GM11168 (cell line): ENCODE results near the gene KIAA1549.
"Not testable (repeated sequence)": the region's sequence is repeated elsewhere in the genome, so short reads cannot be mapped to it uniquely, and the experiment has no call there.

Source experiments
- in situ Hi-C: fragments of 300-500 bp; cut with MboI; formaldehyde crosslinking; loops from one replicate; pipeline ENCODE4 v1.12.0; 2022; ENCODE audit warnings: low sequenced_read_pairs; ENCODE audit not compliant: unreplicated experiment

Gene KIAA1549

DNA sequence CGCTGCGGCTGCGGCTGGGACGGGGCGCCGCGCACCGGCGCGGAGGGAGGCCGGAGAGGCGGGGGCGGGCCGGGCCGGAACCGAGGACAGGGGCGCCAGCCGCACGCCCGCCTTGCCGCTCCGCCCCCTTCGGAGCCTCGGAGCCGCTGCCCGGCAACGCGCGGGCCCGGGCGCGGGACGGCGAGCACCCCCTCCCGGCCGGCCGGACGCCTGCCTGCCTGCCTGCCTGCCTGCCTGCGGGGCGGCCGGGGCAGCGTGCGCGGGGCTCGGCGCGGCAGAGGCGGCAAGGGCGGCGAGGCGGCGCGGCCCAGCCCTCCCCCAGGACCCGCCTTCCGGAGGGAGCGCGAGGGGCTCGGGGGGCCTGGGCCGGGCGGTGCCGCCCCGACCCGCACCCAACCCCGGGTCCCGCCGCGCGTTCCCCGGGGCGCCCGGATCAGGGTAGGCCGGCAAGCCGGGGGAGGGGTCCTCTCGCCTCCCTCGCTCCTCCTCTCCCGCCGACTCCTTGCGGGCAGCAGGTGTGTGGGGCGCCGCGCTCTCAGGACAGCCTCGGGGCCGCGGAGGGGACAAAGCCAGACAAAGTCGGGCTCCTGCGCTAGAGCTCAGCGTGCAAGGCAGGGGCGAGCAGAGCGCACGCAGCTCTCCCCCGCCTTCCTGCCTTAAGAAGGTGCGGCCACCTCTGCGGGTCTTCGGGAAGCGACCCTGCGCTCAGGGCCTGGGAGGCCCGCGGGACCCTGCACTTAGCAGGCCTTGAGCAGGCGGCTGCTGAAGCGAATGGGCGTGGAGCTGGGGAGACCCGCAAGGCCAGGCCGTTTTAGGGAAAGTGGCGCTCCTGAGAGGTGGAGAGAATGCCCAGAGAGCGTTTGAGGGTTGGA, at the start of gene KIAA1549:
Gene KIAA1549 (minus strand): TSS at position 58 of the 872 bp plus-strand sequence. CDS start 120 bp downstream, outside the sequence.
- in situ Hi-C loops, result no loop called here

DNA sequence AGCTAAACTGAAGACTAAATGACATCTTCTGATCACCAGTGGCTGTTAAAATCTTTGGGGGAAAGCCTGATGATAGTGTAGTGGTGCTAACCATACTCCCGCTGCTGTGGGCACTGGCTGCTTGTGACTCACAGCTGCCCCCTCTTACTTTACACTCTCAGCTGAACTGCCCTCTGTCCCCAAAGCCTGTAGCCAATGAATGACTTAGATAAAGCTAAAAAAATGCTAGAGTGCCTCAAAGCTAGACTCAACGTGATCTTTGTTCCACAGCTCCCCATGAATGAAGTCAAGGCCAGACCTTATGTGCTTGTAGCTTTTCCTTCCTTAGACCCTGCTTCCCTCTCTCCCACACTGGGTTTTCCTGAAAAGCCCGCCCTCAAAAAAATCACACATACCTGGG, 48.2 kb upstream of the KIAA1549 start:
- in situ Hi-C loops, result no loop called here

DNA sequence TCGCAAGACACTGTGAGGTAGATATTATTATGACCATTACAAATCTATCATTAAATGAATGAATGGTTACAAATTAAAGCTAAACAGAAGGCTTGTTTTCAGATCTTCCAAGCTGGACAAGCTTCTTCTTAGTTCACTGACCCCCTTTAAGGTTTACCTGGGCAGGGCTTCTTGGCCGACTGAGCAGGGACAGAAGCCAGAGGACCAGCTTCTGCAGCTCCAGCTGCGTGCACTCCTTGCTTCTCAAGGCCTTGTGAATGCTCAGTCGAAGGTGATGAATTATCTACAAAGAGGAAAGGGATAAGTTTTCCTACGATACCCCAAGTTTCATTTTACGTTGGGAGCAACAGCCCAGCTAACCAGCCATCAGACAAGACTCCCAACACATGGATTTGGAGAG, 45.4 kb upstream of the KIAA1549 start:
- in situ Hi-C loops, result no loop called here

DNA sequence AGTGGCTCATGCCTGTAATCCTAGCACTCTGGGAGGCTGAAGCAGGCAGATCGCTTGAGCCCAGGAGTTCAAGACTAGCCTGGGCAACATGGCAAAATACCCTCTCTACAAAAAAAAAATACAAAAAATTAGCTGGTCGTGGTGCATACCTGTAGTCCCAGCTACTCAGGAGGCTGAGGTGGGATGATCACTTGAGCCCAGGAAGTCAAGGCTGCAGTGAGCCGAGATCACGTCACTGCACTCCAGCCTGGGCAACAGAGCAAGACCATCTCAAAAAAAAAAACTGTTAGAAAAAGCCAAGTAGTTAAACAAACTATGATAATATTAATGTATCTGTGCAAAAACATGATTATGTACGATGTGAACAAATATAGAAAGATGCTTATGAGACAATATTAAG, 44.7 kb upstream of the KIAA1549 start:
- in situ Hi-C loops, result not testable (repeated sequence)

DNA sequence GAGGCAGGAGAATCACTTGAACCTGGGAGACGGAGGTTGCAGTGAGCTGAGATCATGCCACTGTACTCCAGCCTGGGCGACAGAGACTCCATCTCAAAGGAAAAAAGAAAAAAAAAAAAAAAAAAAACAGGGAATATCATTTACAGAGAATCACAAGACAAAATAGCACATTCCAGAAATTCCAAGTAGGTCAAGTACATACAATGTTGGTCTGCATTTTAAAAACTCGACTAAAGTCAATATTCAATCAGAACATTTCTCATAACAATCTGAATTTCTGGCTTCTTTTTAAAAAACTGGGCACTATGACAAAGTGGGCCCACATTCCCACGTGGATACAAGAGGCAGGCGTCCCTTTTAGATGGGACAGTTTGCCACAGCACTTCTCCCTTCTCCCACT, 41.9 kb upstream of the KIAA1549 start:
- in situ Hi-C loops, result no loop called here

DNA sequence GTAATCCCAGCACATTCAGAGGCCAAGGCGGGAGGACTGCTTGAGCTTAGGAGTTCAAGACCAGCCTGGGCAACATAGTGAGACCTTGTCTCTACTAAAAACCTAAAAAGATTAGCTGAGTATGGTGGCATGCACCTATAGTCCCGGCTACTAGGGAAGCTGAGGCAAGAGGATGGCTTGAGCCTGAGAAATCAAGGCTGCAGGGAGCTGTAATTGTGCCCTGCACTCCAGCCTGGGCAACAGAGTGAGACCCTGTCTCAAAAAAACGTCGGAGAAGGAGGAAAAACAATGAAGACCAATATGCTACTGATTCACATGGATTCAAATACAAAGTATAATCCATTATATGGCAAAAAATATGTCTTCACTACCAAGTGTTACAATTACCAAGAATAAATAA, 41.1 kb upstream of the KIAA1549 start:
- in situ Hi-C loops, result no loop called here

DNA sequence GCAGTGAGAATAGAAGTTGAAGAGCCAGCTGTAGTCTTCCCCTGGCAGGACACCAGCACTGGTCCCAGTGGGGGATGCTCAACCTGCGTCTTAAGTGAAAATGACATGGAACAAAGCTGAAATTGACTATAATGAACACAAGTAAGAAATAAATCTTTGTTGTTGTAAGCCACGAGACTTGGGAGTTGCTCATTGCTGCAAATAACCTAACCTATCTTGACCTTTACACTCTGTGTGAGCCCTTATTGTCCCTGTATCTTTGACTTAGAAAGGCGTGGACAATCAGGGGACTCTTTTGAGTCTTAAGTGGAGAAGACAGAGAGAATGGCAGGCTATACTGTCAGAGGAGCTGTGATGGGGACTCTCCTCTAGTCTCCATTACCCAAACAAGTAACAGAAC, 37.7 kb upstream of the KIAA1549 start:
- in situ Hi-C loops, result no loop called here

DNA sequence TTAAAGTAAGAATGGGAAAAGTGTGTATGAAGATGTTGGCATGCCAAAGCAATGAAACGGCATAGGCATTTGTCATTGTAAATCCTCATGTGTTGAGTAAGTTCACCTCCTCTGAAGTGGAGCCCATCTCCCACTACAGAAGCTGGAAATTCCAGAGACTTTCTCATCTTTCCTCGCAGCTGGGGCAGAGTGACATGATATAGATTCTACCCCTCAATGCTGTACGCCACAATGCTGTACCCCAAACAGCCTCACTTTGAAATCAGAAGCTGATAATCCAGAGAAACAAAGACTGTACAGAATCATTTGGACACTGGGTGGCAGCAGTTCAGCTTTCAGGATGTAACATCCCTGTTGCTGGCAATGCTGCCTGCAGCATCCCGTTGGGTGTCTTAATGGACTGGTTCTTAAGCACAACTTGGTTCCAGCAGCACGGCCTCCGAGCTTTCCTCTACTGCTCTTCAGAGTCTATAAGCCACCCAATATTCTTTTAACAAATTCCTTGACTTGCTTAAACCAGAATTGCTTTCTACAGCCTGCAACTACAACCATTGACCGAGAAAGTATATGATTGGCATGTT, 35.8 kb upstream of the KIAA1549 start:
- in situ Hi-C loops, result no loop called here

DNA sequence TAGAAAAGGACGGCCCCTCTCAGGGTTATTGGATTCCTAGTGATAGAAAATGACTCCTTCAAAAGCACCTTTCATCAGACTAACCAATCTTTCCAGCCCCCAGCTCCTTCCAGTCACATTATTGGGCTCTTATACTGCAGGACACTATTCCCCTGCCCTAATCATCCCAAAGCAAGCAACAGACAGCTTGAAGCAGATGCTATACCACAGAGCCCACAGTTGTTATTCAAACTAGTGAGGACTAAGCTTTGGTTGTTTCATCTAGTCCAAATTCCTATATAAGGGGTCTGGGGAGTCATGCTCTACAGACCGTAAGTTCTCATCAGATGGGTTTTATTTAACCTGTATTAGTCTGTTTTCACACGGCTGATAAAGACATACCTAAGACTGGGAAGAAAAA, 30.2 kb upstream of the KIAA1549 start:
- in situ Hi-C loops, result no loop called here

DNA sequence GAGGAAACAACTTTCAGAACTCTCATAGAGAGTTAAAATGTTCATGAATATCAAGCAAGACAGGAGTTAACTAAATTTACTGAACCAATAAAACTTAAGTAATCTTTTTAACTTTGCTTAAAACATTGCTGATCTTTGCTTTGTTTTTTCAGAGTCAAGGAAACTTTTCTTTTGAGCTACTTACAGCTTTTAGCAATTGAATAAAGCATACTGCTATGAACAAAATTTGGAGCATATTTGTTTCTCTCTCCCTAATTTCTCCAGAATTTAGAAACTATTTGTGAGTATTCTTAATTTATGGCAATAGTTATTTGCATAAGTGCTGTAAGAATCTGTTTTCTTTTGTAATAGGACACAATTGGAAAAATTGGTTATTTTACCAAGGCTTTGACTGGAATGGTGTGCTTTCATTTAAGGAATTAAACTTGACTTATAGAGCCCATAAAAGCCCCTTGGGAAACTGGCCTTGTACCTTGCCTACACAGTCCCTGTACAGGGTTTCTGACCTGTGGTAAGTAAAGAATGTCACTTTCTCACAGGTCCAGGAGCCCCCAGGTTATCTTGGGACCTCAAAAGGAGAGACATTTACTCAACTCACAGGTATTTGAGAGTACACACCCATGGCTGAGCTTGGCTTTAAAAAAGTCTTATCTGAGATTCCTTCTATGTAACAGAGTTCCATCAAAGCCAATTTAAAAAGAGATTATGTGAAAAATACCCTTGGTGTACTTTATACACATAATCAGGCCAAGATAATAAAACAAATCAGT, 23.3 kb upstream of the KIAA1549 start:
- in situ Hi-C loops, result no loop called here

DNA sequence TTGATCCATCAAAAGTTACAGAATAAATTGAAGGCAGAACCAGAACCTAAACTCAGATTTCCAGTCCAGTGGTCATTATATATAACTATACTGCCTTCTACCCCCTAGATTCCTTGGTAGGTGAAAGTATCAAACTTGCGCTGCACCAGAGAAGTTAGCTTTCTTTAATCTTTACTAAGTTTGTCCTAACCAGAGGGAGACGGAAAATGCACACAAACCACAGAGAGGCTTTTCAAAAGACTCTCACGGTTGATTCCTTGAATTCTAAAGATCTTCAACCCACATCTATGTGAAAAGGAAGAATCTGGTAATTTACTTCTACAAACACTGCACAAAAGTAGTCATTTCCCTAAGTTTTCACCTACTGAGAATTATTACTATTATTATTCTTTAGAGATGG, 18.2 kb upstream of the KIAA1549 start:
- in situ Hi-C loops, result no loop called here

DNA sequence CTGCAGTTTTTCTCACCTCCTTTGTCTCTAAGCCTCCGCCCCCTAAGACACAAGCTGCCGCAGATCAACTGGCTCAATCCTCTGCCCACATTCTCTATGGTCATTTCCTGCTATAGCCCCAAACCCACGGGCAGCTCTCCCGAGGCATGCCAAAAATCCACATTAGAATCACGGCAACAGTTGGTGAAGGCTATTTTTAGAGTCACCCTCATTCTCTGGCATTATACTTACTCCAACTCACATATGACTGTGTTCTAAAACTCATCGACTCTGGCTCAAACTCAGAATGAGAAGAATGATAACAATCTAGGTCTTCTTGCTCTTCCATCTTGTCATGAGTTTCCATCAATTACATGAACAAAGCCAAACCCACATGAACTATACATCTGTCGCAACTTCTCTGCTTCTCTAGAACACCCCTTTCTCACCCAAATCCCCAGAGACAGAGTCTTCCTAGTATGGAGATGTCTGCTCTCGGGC, 10.9 kb upstream of the KIAA1549 start:
- in situ Hi-C loops, result no loop called here

DNA sequence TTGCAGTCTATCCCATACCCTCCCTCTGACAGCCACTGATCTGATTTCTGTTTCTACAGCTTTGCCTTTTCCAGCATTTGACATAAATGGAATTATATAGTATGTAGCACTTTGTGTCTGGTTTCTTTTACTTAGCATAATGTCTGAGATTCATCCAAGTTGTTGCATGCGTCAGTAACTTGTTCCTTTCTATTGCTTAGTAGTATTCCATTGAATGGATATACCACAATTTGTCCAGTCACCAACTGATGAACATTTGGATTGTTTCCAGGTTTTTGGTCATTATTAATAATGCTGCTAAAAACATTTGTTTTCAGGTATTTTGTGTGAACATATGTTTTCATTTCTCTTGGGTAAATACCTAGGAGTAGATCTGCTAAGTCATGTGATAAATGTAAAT, 6.5 kb upstream of the KIAA1549 start:
- in situ Hi-C loops, result no loop called here

DNA sequence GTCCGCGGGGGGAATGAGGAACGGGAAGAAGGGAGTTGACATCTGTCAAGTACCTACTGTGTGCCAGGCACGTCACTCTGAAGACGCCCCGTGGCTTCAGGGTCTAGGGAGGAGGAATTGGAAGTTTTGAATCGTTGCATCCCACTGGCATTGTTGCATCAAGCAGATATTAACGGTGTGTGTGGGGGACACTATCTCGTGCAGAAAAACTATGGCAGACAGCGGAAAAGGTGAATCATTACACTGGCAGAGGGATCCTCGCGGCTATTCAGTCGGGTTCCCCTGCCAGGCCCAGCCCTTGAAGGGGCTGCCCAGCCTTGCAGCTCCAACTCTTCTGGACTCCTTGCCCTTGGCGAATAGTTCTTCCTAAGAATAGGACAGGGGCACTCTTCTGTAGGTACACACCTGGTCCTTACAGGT, 1.0 kb upstream of the KIAA1549 start:
- in situ Hi-C loops, result no loop called here

DNA sequence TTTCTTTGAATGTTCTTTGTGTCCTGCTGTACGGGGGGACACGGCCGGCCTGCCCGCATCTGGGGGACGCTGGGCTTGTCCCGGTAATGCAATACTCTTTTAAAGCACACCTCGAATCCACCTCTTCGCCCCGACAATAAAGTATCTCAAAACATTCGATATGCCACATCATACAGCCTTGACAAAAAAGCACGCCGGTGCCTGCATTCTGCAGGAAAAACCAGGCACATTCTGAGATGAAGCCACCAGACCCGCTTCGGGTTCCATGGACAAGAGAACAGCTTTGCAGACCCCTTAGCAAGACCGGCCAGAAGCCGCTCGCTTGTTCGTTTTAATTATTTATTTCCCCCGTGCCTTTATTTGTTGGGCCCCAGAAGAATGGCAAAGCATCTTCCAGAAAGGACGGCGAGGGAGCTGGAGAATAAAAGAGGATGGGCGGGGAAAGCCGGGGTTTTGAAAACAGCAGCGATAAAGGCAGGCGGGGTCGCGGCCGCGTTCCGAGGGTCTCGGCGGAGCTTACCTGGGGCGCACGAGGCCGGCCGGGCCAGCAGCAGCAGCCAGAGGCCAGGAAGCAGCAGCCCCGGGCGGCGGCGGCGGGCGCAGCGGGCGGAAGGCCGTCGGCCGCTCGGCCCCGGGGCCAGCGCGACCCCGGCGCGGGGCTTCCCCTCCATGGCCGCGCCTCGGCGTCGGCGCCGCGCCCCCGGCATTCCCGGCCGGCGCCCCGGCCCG, 462 bp downstream of the KIAA1549 start:
- in situ Hi-C loops, result no loop called here

DNA sequence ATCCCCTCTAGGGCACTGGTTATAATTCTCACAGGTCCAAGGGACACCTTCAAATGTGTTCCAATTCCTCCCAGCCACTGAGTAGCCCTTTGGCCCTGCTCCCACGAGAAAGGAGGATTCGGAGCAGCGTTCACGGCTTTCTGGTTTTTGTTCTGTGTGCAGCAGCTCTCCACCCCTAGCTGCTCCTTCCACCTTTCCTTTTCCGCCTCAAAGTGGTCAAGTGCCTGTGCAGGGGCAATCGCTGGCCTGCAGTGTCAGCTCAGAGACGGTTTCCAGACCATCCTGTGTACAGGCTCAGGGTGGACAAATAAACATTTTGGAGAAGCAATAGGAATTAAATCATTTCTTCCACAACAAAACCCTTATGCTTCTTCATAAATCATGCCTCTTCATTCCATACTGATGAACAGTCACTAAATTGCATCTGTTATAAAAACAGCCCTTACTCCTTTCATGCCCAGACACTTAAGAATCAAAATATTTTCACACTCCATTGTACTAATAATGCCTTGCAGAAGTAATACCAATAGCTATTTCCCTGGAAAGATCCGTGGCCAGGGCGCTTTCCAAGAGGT, 1.1 kb downstream of the KIAA1549 start:
- in situ Hi-C loops, result no loop called here

DNA sequence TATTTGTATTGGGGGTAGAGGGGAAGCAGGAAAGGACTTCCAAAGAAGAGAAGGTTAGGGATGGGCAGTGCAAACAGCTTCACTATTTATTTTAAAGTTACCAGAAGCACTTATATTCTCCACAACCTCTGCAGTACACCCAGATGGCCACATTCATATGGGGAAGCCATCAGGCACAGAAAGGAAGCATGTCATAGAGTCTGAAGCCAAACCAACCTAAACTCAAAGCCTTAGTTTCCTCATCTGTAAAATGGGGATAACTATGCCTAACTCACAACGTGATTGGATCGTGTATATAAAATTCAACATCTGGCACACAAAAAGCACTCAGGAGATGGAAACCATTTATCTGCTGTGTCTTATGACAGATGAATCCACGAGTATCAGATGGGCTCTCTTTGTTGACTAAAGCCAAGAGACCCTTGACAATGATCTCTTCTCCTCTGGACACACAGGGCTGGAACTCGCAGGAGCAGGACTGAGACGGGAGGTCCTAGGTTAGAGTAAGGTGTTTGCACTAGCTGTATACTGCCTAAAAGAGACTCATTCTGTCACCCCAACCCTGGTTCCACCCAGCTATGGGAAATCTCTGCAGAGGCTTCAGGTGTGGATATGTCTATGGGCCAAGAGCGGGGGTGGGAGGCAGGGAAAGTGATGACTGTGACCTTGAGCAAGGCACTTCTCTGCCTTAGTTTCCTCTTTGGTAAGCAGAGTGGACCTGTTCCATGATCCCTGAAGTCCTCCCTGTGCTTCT, 1.8 kb downstream of the KIAA1549 start:
- in situ Hi-C loops, result no loop called here

DNA sequence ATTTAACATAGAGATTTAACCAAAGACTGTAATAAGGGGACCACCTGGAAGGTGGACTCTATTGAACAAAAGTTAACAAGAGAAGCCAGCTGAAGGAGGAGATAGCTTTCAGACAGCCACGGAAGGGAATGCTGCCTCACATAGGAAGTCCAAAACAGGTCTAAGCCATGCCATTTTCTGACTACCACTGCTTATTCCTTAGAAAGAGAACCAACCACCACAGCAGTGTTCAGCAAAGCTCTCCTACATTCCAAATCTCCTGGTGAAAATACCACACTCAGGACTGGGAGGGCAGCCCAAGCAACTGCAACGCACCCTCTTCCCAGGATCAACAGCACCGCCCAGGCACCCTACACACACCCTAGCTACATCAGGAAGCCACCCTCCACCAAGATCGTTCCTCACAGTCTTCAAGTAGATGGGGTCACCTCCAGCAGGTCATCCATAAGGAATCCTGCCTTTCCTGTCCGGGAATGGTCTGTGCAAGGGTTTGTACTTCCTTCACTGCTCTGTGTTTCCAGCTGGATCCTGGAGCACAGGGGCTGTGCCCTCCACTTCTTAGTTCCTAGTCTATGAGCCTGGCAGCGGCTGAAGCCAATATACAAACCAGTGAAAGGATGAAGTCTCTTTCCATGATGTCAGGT, 2.5 kb downstream of the KIAA1549 start:
- in situ Hi-C loops, result no loop called here

DNA sequence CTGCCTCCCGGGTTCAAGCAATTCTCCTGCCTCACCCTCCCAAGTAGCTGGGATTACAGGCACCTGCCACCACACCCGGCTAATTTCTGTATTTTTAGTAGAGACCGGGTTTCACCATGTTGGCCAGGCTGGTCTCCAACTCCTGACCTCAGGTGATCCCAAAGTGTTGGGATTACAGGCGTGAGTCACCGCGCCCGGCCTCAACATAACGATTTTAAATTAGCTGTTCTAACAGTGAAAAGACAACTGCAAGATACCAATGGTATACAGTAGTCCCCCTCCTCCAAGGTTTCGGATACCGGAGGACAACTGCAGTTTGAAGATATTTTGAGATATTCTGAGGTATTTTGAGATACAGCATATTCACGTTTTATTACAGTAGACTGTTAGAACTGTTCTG, 5.0 kb downstream of the KIAA1549 start:
- in situ Hi-C loops, result not testable (repeated sequence)
